NCI-H2196 (cell line): ENCODE data around the gene XG.
"Not testable (repeated sequence)": the region's sequence is repeated elsewhere in the genome, so short reads cannot be mapped to it uniquely, and the experiment has no call there.

Source experiments
- DNase-seq: peaks from one replicate; lab custom pipeline; 2025; ENCODE audit not compliant: unreplicated experiment; lab: John Stamatoyannopoulos, UW

The XG gene

DNA sequence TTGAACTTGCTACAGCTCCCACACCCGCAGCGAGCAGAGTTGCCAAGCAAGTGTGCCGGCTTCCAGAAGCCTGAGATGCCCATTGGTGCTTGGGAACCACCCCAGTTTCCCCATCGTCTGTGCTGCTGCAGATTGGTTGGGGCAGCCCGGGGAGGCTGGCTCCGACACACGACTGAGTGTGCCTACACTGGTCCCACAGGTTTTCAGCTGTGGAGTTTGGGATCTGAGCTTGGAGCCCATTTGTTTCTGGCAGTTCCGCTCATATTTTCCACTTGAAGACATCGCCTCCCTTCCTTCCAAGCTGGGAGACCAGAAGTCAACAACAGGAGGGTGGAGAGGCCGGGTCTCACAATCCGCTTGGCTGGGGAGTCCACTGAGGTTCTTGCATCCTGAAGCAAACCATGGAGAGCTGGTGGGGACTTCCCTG lies at the start of gene XG:
XG (plus strand) TSS at position 167 of the 427 bp plus-strand sequence; CDS start at position 402, 235 bp downstream.
- not testable (repeated sequence) for DNase-seq

DNA sequence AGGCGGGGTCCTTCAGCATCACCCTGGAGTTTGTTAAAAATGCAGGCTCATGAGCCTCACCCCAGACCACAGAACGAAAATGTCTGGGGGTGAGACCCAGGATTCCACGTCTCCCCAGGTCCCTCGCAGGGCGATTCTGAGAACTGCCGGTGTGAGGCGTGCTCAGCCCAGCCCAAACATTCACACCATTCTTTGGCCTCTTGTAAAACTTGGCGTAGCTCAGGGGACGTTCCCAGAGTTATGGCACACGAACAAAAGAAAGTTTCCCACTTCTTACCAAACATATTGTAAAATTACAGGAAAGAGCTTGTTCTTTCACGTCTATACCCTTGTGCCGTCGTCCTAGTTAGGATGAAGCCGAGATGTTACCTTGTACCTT lies 47.9 kb upstream of the XG start:
- DNase-seq: no peak

DNA sequence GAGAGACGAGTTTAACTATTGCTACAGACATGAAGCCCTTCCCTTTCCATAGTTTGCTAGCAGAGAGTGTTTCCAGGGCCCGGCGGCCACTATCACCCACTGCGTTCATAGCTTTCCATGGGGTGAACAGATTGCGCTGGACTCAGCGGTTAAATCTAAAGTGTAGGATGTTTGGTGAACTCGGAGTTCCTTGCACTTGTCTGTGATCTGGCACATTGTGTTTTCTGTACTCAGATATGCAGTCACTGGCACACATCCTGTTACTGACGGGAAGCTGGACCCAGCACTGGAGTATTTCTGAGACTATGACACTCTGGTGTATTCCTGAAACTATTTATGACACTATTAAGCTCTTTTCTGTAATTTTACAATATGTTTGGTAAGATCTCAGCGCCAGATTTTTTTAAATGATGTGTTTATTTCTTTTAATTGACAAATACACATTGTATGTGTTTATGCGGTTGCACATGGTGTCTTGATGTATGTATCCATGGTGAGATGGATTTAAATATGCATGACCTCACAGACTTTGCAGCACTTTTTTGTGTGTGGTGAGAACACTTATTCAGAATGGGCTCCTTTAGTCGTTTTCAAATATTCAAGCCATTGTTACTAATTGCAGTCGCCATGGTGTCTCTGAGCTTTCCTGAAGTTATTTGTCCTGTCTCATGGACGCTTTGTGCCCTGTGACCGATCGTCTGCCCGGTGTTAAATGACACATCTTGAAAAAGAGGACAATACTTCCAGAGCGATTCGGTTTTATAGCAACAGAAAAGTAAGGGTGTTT lies 46.6 kb upstream of the XG start:
- DNase-seq: no peak

DNA sequence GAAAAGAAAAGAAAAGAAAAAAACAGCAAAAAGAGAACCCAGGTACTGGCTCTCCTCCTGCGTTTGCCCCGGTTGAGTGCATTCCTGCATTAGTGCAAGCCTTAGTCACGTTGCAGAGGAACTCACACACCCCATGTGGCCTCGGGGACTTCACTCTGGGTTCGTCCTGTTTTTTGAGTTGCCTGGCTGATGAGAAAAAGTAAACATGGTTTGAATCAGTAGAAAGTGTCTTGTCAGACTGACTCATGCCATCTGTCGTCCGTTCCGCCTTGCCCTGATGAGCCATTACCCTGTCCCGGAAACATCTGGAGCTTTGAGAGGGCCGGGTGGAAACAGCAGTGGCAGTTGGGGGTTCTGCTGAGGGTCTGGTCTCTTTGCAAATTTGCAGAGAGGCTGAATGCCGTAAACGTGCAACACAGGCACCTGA lies 44.5 kb upstream of the XG start:
- no peak for DNase-seq

GRCh38 chrX:2708021-2708420 lies 43.8 kb upstream of the XG start:
- DNase-seq: no peak

DNA sequence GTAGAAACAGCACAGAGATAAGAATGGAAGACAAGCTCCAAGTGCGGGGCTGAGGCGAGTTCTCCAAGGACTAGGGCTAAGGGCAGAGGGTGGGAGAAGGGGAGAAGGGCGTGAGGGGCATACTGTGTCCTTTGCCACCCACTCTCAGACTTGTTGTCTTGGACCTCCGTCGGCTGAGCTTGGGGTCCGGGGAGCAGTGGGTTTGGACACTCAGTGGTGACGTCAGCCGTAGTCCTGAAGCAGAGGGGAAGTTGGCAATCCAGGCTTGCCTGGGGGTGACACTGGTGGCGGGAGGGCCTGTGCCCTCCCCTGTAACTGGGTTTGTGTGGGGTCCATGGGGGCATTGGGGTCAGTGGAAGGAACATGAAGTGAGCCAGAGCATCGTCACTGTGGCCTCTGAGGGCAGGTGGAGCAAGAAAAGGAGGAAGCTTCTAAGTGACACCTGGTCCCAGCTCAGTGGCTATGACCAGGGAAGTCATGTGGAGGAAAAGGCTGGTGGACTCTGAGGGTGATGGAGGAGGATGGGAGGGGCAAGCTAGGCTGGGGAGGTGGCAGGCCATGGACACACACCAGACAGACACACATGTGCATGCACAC lies 43.1 kb upstream of the XG start:
- no peak for DNase-seq

DNA sequence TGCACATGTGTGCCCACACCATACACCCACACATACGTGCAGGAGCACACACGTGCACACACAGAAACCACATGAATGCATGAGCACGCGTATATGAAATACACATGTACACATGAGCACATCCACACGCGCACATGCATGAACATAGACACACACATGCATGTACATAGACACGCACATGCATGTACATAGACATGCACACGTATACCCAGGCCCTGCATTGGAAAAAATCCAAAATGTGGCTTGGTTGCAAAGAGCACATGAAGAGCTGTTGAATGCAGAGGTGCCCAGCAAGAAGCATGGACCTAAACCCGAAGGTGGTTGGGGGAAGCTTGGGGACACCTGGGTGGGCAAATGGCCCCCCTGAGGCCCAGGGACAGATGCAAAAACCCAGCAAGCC lies 42.3 kb upstream of the XG start:
- no peak for DNase-seq

- DNase-seq: no peak
Observed at GRCh38 chrX:2710041-2710840, 41.6 kb upstream of the XG start.

DNA sequence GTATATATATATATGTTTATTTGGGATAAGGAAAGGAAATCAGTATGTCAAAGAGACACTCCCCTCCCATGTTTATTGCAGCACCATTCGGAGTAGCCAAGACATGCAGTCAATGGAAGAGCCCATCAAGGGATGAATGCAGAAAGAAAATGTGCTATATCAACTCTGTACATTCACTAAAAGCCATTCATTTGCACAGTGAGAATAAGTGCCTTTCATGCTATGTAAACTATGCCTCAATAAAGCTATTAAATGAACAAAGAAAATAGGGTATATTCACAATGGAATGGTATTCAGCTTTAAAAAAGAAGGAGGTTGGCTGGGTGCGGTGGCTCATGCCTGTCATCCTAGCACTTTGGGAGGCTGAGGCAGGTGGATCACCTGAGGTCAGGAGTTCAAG lies 40.4 kb upstream of the XG start:
- DNase-seq: no peak

- DNase-seq: no peak
Observed at GRCh38 chrX:2712428-2712827, 39.4 kb upstream of the XG start.

- DNase-seq: no peak
Observed at GRCh38 chrX:2712890-2713840, 38.7 kb upstream of the XG start.

DNA sequence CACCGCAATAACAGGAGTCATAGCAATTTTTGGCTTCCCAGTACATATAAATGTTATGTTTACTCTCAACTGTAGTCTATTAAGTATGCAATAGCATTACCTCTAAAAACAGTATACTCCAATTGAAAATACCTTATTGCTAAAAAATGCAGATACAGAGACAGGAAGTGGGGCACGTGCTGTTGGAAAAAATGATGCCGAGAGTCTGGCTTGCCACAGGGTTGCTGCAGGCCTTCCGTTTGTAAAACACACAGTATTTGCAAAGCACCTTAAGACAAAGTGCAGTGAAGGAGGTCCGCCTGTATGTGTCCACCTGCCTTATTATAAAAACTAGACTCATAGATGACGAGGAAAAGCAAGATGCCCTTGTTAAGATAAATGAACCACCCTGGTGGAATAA lies 37.3 kb upstream of the XG start:
- DNase-seq: no peak

DNA sequence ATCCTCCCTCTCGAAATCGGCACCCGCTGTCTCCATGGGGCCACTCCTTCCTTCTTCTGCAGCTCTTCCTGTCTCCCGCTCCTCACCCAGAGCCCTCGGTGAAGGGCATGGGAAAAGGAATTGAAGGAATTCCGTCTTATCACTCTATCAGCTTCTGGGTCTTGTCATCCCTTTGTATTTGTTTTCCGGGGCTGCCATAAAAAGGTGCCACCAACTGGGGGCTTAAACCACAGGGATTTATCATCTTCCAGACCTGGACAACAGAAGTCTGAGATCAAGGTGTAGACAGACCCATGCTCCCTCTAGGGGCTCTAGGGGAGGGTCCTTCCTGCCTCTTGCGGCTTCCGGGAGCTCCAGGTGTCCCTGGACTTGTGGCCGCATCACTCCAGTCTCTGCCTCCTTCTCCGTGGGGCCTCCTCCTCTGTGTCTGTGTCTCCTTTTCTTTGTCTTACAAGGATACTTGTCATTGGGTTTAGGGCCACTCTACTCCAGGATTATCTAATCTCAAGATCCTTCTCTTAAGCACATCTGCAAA lies 36.7 kb upstream of the XG start:
- no peak for DNase-seq

DNA sequence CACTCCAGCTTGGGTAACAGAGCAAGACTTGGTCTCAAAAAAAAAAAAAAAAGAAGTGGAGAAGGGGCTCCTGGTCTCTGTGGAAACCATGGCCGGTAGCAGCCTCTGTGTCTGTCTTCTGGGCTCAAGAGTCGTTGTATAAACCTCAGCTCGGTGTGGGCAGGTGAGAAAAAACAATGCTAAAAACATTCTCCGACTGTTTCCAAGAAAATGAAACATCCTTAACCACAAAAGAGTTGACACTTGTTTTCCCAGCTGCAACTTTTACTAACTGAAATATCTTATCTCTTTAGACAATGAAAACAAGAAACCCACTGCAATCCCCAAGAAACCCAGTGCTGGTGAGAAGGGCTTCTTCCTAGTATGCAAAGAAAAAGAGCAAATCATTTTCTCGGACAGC lies 34.5 kb upstream of the XG start:
- no peak for DNase-seq

GRCh38 chrX:2718821-2719220 lies 33.0 kb upstream of the XG start:
- no peak for DNase-seq

DNA sequence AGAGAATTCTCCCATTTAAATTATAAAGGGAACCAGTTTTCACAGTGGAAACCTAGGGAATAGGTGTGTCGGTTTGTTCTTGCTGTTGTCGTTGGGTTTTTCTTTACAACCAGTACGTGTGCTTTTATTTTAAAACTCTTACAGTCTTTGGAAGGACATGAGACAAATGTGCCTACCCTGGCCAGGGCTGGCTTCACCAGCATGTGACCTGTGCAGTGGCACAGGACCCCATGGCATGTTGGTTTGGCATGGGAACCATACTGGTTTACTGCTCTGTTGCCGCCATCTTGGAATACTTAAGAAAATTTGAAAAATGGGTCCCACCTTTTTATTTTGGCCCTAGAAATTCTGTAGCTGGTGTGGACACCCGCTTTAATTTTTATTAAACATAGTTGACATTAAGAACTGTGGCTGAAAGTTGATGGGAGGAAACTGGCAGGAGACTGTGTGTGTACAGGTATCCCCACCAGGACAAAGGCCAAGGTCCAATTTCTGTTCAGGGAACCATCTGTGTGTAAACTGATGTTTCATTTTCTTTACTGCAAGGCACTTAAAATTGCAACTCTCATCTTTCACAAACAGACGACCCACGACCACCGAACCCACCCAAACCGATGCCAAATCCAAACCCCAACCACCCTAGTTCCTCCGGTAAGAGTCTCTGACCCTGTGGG lies 31.9 kb upstream of the XG start:
- no peak for DNase-seq

GRCh38 chrX:2723286-2723879 lies 28.5 kb upstream of the XG start:
- DNase-seq: no peak

DNA sequence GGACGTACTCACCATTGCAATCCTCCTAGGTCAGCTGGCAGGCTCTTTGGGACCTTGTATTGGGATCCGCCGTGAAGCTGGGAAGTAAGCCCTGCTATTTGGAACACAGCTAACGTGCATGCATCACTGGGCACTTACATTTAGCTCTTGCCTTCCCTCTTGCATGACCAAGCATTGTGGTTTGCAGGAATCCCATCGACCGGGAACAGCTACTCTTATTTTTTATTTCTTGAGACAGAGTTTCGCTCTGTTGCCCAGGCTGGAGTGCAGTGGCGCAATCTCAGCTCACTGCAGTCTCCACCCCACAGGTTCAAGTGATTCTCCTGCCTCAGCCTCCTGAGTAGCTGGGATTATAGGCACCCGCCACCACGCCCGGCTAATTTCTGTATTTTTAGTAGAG lies 24.6 kb upstream of the XG start:
- not testable (repeated sequence) for DNase-seq

- DNase-seq: no peak
Observed at GRCh38 chrX:2732076-2732475, 19.8 kb upstream of the XG start.

GRCh38 chrX:2732649-2733048 lies 19.2 kb upstream of the XG start:
- DNase-seq: no peak
